ENCODE results near the gene COL4A3.
"Not testable (repeated sequence)": the region's sequence is repeated elsewhere in the genome, so short reads cannot be mapped to it uniquely, and the experiment has no call there.

COL4A3 gene

DNA sequence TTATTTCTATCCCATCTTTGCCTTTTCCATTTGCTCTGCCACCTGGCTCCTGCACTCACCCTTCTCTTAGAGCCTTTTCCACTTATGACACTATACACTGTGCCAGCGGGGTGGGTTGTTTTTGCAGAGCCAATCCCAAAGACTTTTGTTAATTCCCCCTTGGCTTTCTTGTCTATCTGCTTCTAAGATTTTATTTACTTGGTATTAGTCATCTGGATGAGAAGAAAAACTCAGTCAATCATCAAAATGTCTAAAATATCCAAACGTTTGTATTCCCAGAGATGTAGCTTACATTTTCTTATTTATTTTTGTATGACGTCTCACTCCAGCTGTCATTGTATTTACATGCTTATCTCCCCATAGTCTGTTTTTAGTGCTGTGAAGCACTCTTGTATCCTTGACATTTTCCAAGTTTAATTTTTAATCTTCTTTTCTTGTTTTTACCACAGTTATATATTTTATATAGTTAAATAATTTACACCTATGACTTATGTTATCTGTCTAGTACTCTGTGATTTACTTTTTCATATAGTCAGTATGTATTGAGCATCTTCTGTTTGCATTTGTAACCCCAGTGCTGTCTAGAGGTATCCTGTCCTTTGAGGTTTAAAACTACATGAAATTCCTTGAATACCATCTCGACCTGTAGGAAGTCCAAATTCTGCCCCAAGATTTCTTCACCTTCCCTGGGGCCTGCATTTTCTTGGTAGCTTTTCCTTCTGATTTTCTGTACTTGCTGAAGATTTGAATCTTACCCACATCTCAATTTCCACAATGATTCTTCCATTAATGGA is 55.1 kb downstream of the COL4A3 start:
- no peak for DNase-seq

DNA sequence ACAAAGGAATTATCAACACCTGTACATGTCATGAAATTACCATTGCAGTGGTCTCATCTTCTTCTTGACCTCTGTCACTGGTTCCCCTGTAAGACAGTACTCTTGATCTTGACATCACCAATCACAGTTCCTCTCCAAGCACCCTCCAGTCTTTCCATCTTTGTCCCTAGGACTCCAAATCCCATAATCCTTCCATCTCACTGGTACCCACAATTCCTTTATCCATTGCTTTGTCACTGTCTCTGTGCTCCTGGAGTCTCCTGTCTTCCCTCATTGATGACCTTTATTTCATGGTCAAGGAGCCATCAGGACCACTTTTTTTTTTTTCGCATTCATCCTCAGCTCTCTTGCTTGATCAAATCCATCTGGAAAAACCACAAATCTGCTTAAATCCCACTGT is 56.7 kb downstream of the COL4A3 start:
- no peak for DNase-seq

DNA sequence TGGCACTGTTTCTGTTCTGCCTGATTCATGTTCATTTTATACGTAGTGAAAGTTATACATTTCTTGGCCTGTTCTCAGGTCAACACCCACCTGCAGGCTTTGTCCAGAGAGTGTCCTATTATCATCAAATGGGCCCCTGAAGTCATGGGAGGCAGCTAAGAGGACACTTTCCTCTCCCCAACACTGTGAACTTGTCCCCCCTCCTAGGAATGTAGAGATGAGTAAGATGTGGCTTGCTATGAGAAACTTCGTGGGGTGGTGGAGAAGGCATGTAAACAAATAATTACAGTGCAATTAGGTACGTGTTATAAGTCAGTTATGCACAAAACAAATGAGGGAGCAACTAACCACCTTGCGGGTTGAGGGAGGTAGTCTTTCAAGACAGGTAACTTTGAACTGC is 57.9 kb downstream of the COL4A3 start:
- DNase-seq = no peak

DNA sequence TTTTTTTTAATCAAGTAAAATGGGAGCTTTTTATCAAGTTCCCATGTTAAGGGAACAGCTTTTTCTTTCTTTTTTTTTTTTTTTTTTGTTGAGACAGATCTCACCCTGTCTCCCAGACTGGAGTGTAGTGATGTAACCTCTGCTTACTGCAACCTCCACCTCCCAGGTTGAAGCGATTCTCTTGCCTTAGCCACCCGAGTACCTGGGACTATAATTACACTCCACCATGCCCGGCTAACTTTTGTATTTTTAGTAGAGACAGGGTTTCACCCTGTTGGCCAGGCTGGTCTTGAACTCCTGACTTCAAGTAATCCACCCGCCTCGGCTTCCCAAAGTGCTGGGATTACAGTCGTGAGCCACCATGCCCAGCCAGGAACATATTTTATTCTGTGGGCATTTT is 61.2 kb downstream of the COL4A3 start:
- DNase-seq = not testable (repeated sequence)

DNA sequence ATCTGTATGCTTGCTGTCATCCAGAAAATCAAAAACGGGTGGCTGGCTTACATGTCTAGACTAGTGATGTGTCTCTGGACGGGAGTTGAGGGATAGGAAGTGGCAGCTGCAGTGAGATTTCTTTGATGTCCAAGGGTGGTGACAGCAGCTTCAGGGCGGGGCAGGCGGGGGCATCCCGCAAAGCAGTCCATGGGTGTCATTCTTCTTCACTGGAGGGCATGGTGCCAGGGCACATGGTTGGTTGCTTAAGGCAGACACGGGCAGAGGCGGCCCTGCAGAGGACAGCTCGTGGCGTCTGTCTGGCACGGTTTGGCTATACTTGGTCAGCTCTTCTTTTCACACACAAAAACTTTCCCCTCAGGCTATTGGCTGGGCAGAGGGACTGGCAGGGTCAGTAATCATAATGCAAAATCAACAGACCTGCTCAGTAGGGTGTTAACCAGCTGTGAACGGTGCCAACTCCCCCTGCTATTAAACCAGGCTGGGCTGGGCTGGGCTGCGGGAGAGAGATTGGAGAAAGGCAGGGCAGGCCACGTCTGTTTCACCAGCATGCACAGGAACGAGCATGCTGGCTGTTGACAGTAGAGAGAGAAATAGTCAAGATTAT is 63.7 kb downstream of the COL4A3 start:
- no peak for DNase-seq

DNA sequence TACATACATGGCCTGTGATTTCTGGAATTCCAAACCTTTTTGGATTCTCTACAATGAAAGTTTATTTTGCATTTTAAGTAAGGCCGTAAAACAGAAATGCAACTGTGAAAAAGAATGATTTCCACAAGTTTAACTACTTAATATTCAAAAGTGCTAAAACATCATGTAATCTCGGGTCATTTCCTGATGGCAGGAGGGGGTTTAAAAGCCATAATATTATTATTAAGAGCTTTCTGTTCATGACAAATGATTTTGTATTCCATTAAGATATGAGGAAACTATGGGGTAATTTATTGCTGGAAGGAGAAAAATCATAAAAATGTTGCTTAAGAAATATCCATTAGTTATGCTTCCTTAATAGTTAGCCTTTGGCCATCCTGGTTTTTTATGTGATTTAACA is 65.7 kb downstream of the COL4A3 start:
- no peak for DNase-seq

DNA sequence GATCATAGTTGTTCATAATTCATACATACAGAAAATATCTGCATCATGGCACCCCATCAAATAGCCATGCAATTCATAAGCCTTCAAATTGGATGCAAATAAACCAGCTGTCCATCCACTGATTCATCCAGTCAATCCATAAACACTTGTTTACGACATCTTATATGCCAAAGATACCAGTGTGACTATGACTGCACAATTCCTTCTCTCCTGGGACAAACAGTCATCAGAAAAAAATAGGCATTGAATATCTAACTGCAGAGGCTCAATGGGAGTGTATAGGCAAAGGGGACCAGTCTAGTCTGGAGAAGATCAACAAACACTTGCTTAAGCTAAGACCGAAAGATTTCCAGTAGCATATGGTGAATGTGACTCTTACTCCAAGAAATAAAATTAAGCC is 70.0 kb downstream of the COL4A3 start:
- DNase-seq = no peak

DNA sequence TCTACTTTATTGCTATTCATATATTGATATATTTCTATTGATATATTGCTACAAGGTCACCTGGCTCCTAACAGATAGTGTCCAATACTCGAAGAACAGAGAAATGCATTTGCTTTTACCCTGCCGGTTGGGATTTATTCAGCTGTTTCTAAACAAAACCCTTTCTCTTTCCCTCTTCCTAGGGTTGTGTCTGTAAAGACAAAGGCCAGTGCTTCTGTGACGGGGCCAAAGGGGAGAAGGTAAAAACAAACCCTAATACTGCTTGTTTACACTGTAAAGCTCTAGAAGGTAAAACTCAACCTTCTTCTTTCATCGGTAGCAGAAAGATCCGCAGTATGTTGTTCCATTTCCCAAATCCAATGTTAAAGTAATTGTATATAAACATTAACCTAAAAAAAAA is 73.4 kb downstream of the COL4A3 start:
- DNase-seq = no peak

DNA sequence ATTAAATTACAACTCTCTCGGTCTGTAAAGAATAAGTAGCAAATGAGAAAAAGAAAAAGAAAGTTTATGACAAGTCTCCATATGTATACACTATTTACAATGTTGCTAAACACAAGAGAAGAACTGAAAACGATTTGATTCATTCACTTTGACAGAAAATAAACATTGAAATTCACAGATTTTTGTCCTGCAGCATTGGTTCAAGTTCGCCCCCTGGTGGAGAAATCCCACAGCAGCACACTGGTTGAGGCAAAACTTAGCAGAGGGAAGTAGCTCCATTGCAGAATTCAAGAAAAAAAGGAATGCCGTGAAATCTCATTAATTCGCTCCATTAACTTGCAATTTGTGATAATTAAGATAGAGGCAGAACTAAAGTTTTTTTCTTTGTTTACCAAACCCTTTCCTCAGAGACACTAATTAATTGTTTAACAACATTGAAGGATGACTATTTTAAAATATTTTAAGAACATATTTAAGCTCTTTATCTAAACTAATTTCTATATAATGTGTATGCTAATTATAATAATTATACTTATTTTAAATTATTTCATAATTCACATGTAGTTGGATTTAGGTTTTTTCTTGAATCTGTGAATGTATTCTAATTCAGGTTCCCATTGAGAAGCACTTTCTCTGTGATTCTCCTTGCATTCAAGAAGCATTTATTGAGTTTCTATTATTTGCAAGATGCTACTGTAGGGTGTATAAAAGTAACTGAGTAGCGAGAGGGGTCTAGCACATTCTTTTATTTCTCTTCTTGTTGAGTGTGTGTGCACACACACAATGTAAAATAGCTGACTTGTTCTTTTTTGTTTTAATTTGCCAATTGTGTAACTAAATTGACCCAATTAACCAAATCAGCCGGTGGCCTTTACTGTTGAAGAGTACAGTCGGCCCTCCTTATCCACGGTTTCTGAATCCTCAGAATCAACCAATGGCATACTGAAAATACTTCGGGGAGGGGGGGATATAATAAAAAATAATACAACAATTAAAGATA is 74.1 kb downstream of the COL4A3 start:
- DNase-seq = peak; percentile 69

DNA sequence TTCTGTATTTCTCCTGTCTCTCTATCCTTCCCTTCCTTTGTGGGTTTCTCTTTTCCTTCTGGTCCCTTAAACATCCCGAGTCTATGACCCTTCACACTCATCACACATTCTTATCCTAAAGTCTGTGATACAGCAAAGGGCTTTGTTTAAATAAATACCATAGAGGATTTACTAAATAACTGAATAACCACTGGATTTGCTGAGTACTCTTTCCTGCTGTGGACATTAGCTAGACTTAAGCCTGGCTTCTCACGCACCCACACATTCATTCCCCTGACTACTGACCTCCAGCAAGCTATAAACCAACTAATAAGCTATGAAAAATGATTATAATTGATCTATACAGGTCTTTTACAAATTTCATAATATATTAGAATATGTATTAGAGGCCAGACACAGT is 76.6 kb downstream of the COL4A3 start:
- DNase-seq = no peak

DNA sequence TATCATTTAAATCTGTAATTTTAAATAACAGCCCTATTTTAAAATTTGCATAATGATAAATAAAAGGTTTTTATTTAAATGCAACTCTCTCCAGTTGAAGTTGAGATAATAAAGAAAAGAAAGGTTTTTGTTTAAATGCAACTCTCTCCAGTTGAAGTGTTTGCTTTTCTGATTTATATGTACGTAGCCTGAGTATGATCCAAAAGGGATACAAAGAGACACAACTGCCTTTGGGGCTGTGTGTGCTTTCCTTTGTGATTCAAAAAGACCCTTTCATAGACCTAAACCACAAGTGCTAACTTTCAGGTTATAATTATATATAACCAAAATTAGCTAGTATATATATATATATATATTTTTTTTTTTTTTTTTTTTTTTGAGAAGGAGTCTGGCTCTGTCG is 84.5 kb downstream of the COL4A3 start:
- DNase-seq = no peak

DNA sequence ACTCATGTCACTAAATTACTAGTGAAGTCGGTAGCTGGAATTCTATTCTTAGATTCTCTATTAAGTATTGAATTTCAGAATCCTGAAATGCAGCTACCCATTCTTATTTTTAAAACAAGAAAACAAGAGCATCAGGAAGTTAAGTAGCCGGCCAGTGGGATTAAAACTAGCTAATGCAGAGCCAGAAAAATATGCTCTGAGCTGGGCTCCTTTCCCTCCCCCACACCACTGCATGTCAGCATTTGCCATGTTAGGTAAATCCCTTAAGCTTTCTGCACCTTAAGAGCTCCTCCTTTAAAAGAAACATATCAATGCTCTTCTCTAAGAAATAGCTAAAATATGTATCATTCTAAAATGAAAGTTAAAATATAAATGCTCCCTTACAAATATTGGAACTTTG is 88.4 kb downstream of the COL4A3 start:
- no peak for DNase-seq

DNA sequence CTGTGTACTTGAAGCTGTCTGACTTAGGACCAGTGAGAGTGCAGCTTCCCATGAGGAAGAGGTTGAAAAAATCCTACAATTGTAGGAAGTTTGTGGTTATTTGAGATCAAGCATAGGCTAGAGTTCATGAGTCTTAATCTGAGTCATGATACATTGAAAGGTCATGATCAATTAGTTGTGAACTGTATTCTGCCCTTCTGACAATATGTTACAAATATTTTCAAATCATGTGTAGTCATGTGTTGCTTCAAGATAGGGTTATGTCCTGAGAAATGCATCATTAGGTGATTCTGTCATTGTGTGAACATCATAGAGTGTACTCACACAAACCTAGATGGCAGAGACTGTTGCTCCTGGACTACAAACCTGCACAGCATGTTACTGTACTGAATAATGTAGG is 92.2 kb downstream of the COL4A3 start:
- no peak for DNase-seq

DNA sequence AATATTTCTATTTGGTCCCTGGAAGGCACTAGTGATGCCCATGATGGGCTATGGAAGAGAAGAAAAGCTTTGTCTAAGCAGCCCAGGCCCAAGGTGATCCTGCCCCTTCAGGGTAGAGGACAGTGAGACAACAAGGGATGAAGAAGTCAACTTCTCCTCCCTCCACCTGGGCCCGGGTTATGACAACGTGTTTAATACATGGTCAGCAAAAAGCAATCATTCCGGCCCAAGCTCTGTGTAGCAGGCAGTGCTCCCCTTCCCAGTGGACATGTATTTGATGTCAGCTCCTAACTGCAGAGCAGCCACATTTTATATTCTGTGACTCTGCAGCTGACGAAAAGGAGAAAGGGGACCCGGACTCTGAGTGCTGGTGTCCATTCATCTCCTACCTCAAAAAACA is 93.4 kb downstream of the COL4A3 start:
- no peak for DNase-seq

DNA sequence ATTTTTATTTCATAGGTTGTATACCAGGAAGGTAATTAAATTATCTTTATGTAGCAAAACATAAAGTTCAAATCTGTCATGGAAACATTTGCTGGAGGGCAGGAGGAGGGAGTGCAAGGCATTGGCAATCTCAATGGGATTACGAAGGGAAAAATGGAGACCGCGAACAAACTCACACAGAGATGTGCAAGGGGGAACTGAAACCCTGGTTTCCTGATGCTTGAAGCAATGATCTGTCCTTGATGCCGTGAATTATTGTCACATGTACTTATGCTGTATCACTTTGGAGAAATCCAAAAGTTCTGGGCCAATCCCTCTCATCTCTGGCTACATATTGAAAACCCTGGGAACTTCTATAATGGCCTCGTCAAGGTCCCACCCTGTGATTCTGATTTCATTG is 95.6 kb downstream of the COL4A3 start:
- DNase-seq = no peak

DNA sequence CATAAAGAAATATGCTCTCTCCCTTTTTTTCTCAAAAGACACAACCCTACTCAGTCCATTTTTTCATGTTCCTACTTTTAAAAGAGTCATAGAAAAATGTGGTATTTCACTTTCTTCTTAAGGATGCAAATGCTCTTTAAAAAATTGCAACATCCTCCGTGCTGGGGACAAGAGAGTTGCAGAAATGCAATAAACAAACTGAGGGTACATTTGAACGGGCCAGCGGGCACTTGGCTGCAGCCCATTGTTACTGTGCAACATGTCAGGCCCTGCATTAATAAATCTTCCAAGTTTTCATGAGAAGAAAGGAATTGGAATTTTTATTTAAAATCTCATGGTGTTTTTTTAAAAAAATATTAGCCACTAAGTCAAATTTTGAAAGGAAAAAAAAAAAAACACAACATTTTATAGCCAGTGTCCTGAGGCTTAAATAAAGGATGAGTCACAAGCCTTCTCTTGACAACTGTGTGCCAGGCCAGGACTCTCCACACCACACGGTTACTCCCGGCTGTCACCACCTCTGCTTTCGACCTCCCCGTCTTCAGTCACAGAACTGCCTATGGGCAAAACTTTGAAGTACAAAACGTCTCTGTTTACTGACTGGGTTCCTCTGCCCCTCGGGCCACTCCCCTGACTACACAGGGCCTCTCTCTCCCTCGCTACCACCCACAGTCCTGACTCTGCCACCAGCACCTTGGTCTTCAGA is 103.1 kb downstream of the COL4A3 start:
- no peak for DNase-seq

DNA sequence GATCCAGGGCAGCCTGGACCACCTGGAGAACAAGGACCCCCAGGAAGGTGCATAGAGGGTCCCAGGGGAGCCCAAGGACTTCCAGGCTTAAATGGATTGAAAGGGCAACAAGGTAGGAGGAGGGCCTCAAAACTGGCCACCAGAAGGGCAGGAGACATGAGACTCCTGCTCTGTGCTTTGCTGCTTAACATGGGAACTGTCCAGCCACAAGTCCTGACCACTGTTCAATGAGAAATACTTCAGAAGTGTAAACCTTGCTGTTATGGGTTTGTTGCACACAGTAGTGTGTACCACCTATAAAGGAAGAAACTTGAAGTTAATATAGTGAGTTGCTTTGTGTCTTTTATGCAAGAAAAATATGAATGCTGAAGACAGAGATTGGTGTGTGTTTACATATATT is 116.5 kb downstream of the COL4A3 start:
- DNase-seq = no peak

DNA sequence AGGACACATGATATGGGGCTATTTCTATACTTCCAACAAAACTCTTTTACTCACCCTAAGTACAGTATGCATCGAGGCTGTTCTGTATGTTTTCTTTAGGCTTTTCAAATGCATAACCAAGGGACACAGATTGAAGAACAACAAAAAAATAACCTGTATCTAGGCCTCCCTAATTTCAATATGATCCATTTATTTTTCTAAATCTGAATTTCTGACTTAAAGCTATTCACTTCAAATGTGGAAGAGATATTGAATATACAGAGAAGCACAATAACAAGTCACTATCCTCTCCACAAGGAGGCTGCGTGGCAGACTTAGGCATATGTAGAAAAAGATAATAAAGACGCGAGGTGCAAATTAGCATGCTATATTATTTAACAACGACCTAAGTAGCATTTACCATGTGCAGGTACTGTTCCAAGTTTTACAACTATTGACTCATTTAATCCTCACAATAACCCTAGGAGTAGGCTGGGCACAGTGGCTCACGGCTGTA is 121.4 kb downstream of the COL4A3 start:
- DNase-seq = no peak

DNA sequence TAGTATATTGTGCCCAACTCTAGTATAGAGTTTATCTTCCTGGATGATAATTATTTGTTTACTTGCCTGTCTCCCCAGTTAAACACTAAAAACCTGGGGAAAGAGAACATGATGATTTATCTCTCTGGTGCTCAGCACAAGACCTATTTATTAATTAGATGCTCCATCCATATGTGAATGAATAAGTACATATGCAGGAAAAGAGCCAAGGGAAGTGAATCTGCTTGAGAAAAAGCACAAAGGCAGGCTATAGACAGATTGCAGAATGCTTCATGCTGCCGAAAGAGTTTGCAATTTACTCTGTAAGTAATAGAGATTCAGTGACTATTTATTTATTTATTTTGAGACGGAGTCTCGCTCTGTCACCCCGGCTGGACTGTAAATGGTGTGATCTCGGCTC is 123.3 kb downstream of the COL4A3 start:
- no peak for DNase-seq

DNA sequence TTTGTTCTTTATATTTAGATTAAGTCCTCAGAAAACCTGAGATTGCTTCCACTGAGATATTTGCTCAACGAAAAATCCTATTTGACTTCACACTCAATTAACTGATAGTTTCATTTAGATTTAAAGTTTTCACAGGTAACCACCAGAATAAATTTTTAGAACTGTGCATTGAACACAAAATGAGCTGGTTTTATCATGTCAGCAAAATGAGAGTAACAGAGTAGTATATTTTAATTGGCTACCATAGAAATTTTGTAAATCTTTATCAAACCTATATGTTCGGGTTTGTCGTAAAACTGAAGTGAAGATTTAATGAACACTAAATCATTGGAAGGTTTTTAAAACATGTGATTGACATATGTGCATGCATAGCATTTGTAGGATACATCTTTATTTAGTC is 127.9 kb downstream of the COL4A3 start:
- no peak for DNase-seq

DNA sequence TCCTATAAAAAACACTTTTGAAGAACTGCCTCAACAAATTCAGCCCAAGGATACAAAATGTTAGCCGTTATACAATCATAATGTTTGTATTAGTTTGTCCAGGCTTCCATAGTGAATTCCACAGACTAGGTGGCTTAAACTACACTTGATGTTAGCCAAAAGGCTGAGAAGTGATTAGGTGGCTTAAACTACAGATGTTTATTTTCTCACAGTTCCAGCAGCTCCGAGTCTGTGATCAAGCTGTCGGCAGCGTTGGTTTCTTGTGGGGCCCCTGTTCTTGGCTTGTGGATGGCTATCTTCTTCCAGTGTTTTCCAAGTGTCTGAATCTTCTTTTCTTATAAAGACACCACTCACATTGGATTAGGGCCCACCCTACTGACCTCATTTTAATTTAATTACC is 129.1 kb downstream of the COL4A3 start:
- DNase-seq = no peak

DNA sequence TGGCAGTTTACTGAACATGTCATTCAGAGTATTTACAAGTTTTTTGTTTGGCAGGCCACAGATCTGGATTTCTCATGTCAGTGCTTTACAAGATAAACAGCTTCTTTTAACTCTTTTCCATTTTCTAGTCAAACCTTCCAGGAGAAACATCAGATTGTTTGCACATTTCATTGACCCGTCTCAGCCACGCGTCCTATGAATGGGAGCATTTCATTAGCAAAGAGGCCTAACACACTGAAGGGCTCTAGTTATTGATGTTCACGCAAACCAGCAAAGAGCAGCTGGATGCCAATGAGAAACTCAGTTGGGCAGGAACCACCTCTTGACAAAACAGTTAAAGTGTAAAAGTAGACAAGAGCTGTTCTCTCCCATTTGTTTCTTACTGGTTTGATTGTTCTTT is 131.4 kb downstream of the COL4A3 start:
- no peak for DNase-seq

Data from activated CD4-positive, alpha-beta T cell treated with anti-CD3 and anti-CD28 coated beads, Interleukin-2, Interleukin-6, amounts not matched to agents 100 ng/mL and 50 ng/mL, durations not matched to agents 16 hours and 8 hours (primary cell).